GM19193 (cell line): Measurements from ENCODE around the gene METTL25B.

Source experiments
- POLR2A ChIP-seq: IDR thresholded peaks from 4 replicates; pipeline ENCODE4 v1.6.1; 2011; ENCODE audit not compliant: insufficient read depth, insufficient read length; ENCODE audit errors: extremely low read depth

The METTL25B gene

GRCh38 chr1:156727926-156728598, at the start of gene METTL25B:
Gene METTL25B (plus strand): TSS chr1:156728469. CDS start chr1:156729105, 636 bp downstream.
- TF ChIP-seq POLR2A, result peak; percentile 81

DNA sequence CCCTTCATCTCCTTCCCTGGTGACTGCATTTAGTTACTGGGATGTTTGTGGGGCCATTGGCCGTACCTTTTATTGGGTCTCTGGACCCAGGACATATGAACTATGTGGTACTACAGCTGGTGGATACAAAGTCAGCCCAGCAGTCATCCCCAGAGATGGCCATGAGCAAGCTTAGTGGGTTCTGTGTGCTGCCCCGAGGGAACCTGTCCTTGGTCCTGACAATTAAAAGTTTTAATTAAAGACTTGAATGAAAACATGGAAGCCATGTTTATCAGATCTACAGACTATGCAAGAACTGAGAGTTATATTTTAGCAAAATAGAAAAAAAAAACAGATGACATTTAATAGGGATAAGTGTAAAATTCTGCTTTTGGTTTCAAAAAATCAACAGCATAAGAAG, 48.2 kb upstream of the METTL25B start:
- no peak for TF ChIP-seq POLR2A

DNA sequence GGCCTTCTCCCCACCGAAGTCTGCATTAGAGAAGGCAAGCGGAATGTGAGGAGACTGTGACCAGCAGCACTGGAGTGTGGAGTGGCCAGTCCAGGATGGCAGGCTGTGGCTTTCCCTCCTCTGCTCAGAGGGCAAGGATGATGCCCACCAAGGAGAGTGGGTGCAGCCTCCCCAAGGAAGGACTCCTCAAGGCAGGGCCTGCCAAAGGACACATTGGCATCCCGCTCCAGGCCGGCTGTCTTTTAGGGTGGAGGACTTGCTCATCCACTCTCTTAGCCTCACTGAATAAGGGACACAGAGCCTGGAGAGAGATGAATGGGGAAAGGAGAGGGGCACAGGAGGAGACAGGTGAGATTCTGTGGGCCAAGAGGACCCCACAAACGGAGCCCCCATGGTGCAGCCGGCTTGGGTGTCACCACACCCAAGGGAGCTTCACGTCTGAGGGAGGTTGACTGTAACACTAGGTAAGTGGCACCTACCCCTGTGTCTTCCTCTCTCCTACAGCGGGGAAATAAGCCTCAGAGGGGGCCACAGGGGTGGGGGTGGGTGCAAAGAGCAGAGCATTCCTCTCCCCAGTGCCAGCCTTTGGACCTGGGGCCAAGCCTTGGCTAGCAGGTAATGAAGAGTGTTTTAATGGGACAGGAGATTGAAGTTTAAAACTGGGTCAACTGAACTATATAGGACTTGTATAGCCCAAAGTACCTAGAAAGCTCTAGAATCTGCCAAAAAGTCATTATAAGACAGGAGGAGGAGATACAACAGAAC, 46.9 kb upstream of the METTL25B start:
- TF ChIP-seq POLR2A, result no peak

GRCh38 chr1:156682166-156682890, 45.9 kb upstream of the METTL25B start:
- no peak for TF ChIP-seq POLR2A

GRCh38 chr1:156684227-156684782, 44.0 kb upstream of the METTL25B start:
- no peak for TF ChIP-seq POLR2A

DNA sequence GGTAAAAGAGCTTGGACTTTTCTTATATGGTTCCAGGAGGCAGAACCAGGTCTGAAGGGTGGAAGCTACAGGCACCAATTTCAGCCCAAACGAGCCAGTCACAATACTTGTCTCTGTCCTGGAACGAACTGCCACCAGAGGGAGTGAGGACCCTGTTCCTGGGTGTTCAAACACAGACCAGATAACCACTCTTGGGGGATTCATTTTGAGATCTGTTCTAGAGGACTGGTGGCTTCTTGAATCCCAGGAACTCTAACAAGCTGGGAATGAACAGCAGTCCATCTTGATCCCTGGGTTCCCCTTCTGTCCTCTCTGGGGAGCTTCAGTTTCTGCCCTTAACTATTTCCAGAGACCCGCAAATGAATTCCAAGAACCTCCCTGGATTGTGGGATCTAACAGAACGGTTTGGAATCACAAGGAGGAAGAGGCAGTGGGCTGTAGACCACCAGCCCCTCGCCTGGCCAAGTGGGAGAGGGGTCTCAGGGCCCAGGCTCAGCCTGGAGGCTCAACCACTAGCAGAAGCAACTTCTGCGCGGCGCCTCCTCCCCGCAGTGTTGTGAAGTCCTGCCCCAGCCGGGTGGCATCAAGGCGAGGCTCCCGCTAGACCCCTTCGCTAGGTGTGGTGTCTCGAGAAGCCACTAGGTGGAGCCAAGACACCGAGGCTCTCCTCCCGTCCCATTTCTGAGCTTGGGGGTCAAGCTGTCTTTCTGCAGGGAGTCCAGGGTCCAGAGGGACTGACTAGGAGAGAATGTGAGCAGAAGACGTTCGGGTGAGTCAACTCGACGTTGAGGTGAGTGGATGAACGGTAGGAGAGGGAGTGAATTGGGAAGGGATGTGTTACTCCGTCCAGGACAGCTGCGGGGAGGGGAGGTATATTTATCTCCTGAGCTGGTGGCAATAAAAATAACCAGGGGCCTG, 39.0 kb upstream of the METTL25B start:
- no peak for TF ChIP-seq POLR2A

GRCh38 chr1:156689953-156690674, 38.2 kb upstream of the METTL25B start:
- no peak for TF ChIP-seq POLR2A

DNA sequence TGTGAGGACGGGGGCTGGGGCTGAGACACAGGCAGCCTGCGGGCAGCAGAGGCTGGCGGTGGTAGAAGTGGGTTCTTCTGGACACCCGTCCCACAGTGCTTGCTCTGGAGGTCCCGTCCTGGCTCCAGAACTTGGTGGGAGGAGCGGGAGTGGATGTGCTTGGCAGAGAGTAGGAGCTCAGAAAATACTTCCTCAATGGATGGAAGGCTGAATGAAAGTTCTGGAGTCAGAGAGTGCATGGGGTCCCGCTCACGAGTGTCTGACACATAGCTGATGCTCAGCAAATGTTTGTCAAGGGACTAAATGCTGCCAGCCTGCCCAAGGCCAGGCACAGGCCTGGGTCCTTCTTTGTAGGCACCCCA, 37.6 kb upstream of the METTL25B start:
- no peak for TF ChIP-seq POLR2A

GRCh38 chr1:156691191-156691590, 37.1 kb upstream of the METTL25B start:
- TF ChIP-seq POLR2A, result no peak

GRCh38 chr1:156691665-156692440, 36.4 kb upstream of the METTL25B start:
- no peak for TF ChIP-seq POLR2A

- no peak for TF ChIP-seq POLR2A
Measured at GRCh38 chr1:156692441-156692924, 35.8 kb upstream of the METTL25B start.

DNA sequence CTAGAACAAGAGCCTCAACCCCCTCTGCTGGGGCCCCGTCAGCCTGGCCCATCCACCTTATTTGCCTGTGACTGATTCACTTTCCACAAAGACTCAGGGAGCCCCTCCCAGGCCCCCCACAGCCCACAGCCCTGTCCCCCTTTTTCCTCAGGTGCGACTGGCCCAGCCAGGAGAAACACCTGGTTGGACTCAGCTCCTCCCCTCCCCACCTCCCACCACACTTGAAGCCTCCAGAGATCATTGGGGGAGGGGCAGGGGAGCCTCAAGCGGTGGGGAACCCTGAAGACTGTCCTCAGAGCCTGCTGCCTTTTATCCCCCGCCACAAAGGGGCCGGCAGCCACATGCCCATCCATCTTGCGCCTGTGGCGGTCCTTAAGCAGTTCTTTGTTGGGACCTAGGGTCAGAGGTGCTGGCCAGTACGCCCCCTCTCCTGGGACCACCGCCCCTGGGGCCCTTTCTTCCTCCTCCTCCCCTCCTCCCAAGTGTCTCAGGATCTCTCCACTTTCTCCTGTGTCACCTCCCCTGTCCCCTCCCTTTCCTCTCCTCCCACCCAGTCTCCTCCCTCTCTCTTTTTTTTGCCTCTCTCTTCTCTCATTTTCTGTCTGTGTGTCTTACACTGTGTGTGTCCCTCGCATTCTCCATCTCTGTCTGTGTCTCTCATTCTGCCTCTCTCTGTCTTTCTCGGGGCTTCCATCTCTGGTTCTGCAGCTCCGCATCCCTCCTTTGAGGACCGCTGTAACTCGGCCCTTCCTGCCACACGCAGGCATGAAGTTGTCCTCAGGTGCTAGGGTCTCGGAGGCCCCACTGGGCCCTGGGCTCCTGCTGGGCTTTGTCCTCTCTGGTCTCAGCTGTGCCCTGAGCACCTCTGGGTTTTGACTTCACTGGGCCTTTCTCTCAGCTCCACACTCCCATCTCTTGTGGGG, 35.1 kb upstream of the METTL25B start:
- no peak for TF ChIP-seq POLR2A
